OCI-LY7 (cell line): Measurements from ENCODE around the gene TEKTIP1.

ENCODE experiments used
- EZH2phosphoT487 ChIP-seq: fragments of 200-600 bp; sonication (generic); IDR thresholded peaks from 2 replicates; pipeline ENCODE4 v1.6.1; 2018; ENCODE audit warnings: low read depth, borderline replicate concordance, mild to moderate bottlenecking, mixed run types, antibody characterized with exemption, low read length, moderate library complexity, mixed read lengths
- TF ChIP-seq, protein P1 (sequence below): fragments of 200-600 bp; sonication (generic); conservative IDR thresholded peaks from 2 replicates; pipeline ENCODE4 v1.5.1; 2014; ENCODE audit warnings: mild to moderate bottlenecking, antibody characterized with exemption, low read length, moderate library complexity, mixed read lengths

DNA sequence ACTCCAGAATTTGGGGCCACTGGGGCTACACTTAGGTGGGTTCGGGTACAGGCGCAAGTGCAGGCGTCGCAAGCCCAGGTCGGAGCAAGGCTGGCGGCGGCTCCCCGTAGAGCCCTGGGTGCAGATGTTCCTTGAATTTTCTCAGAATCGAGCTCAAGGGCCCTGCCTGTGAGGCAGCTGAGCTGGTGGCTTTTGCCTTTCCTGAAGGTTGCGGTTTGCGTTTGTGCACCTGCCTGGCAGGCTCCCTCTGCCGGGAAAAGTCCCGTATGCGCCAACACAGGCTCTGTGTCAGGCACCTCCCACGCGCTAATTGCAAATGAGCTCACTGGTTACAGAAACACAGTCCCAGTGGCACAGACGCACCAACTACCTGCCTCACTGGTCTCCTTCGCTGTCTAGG lies 44.4 kb upstream of the TEKTIP1 start:
- TF ChIP-seq, protein P1, sequence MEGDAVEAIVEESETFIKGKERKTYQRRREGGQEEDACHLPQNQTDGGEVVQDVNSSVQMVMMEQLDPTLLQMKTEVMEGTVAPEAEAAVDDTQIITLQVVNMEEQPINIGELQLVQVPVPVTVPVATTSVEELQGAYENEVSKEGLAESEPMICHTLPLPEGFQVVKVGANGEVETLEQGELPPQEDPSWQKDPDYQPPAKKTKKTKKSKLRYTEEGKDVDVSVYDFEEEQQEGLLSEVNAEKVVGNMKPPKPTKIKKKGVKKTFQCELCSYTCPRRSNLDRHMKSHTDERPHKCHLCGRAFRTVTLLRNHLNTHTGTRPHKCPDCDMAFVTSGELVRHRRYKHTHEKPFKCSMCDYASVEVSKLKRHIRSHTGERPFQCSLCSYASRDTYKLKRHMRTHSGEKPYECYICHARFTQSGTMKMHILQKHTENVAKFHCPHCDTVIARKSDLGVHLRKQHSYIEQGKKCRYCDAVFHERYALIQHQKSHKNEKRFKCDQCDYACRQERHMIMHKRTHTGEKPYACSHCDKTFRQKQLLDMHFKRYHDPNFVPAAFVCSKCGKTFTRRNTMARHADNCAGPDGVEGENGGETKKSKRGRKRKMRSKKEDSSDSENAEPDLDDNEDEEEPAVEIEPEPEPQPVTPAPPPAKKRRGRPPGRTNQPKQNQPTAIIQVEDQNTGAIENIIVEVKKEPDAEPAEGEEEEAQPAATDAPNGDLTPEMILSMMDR, result no peak
- TF ChIP-seq EZH2phosphoT487, result no peak
